HUES6 (cell line): Measurements from ENCODE around the gene NKAIN2.

Experiments used
- H3K27ac ChIP-seq: 2 replicates; pipeline ENCODE4 v1.7.0; 2013; ENCODE audit warnings: low read depth, mild to moderate bottlenecking, low read length, inconsistent platforms
- H3K27me3 ChIP-seq: 2 replicates; pipeline ENCODE4 v1.6.1; 2013; ENCODE audit warnings: low read length; ENCODE audit not compliant: control insufficient read depth, insufficient read depth
- H3K36me3 ChIP-seq: 2 replicates; pipeline ENCODE4 v1.6.1; 2013; ENCODE audit warnings: low read length; ENCODE audit not compliant: control insufficient read depth, insufficient read depth
- H3K4me1 ChIP-seq: 2 replicates; pipeline ENCODE4 v1.6.1; 2013; ENCODE audit warnings: low read length; ENCODE audit not compliant: control insufficient read depth, insufficient read depth
- H3K4me3 ChIP-seq: 2 replicates; pipeline ENCODE4 v1.5.1; 2013; ENCODE audit warnings: low read depth, low read length
- H3K9ac ChIP-seq: one replicate; pipeline ENCODE4 v1.6.1; 2013; ENCODE audit warnings: mild to moderate bottlenecking, low read length
- H3K9me3 ChIP-seq: 2 replicates; pipeline ENCODE4 v1.6.1; 2013; ENCODE audit warnings: low read depth, low read length; ENCODE audit not compliant: control insufficient read depth, insufficient read depth

NKAIN2 gene

GRCh38 chr6:124872361-124873065, 1068.8 kb downstream of the NKAIN2 start:
- no peaks in the 10 kb centered on the region for H3K36me3 ChIP-seq
- no peaks in the 10 kb centered on the region for H3K27me3 ChIP-seq
- H3K4me3 ChIP-seq, result no peak overlapping the region
- H3K9me3 ChIP-seq, result no peaks in the 10 kb centered on the region
- H3K27ac ChIP-seq, result no peak overlapping the region
- no peaks in the 10 kb centered on the region for H3K4me1 ChIP-seq
- H3K9ac ChIP-seq, result no peak overlapping the region

DNA sequence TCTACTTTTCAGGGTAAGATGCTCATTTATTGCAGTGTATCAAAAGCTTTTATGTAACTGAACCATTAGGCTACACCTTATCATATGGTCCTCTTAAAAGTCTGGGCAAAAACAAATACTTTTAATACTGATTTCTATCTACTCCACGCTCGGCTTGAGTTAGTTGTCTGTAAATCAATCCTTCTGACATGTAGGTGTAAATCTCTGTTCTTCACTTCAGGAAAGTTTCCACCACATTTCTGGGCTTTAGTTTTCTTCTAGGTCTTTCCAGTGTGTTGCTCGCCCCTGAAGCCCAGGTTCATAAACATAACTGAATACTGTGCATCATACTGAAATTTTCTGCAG, 1069.4 kb downstream of the NKAIN2 start:
- Histone ChIP-seq H3K9ac (no peak overlapping the region), H3K9me3 (no peaks in the 10 kb centered on the region), H3K27ac (no peak overlapping the region), H3K36me3 (no peaks in the 10 kb centered on the region), H3K4me1 (no peaks in the 10 kb centered on the region), H3K27me3 (no peaks in the 10 kb centered on the region), H3K4me3 (no peak overlapping the region)
